NOMO-1 treated with dmso at 0.1 percent for 144 hours (cell line): ENCODE measurements around the gene TEX19.

Experiments
- DNase-seq: peaks from one replicate; lab custom pipeline; 2025; ENCODE audit not compliant: unreplicated experiment; lab: John Stamatoyannopoulos, UW

The TEX19 gene

GRCh38 chr17:82358465-82359350 is at the start of gene TEX19:
Gene TEX19 (plus strand): TSS chr17:82359247. CDS start chr17:82362151, 2,904 bp downstream.
- DNase-seq: no peak

- no peak for DNase-seq
Observed at GRCh38 chr17:82309656-82310570, 49.1 kb upstream of the TEX19 start.

- no peak for DNase-seq
Observed at GRCh38 chr17:82310877-82311276, 48.2 kb upstream of the TEX19 start.

- no peak for DNase-seq
Observed at GRCh38 chr17:82311971-82312370, 47.1 kb upstream of the TEX19 start.

GRCh38 chr17:82313195-82314011 is 45.6 kb upstream of the TEX19 start:
- DNase-seq: no peak

- DNase-seq: no peak
Observed at GRCh38 chr17:82314012-82314726, 44.9 kb upstream of the TEX19 start.

- DNase-seq: no peak
Observed at GRCh38 chr17:82314727-82315605, 44.1 kb upstream of the TEX19 start.

GRCh38 chr17:82315703-82316358 is 43.2 kb upstream of the TEX19 start:
- no peak for DNase-seq

- no peak for DNase-seq
Observed at GRCh38 chr17:82316651-82317393, 42.2 kb upstream of the TEX19 start.

GRCh38 chr17:82317394-82318168 is 41.5 kb upstream of the TEX19 start, which contains the start of gene CD7:
Gene CD7 (minus strand): TSS chr17:82317608. CDS start chr17:82317495, 113 bp downstream.
- no peak for DNase-seq

- DNase-seq: no peak
Observed at GRCh38 chr17:82318169-82318498, 40.9 kb upstream of the TEX19 start.

- DNase-seq: no peak
Observed at GRCh38 chr17:82318772-82319606, 40.1 kb upstream of the TEX19 start.

- DNase-seq: no peak
Observed at GRCh38 chr17:82319619-82320062, 39.4 kb upstream of the TEX19 start.

- DNase-seq: no peak
Observed at GRCh38 chr17:82320140-82320840, 38.8 kb upstream of the TEX19 start.

- DNase-seq: no peak
Observed at GRCh38 chr17:82320956-82321927, 37.8 kb upstream of the TEX19 start.
